DMS 273 treated with DMSO at 0.1 percent for 48 hours (cell line): ENCODE data around the gene CCDC141.

ENCODE experiments used
- DNase-seq: peaks from one replicate; lab custom pipeline; 2025; lab: John Stamatoyannopoulos, UW

CCDC141 gene

DNA sequence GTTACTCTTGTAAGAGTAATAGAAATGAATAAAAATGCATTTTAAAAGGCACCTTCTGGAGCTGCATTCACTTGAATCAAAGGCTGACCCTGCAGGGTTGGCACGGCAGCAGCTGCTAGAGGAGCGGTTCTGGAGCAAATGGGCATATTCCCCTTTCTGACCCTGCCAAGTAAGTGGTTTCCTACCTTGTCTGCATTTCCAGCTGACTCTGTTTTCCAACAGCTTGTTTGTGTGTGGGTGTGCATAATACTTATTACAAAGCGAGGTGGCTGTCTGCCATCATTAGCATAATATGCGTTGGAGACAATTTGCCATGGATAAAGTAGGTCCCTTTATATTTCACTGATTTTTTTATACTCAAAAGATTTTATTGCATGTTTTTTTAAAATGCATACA lies 221.5 kb downstream of the CCDC141 start:
- DNase-seq: no peak

DNA sequence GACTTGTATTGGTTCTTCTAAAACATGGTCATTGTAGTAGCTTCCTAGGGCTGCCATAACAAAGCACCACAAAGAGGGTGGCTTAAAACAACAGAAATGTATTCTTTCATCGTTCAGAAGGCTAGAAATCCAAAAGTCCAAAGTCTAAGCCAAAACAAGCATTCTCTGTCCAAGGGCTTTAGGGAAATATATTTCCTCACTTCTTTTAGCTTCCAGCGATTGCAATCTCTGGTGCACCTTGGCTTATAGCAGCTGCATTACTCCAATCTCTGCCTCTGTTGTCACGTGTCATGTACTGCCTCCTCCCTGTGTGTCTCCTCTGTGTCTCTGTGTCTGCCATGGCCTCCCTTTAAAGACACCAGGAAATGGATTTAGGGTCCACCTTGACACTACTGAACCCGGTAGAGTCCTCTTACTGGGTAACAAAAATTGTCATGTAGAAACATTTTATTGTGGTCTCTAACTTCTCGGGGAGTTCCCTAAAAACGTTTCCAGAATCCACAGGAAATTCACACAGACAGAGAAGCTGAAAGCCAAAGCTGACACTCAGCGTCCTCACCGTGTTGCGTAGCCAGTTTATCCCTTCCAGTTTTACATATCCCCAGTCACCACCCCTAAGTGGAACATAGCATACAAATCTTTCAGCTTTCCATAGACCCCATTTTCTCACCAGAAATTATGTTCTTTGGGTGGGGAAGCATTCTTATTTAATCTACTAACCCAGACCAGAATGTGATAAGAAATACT lies 222.0 kb downstream of the CCDC141 start:
- no peak for DNase-seq

DNA sequence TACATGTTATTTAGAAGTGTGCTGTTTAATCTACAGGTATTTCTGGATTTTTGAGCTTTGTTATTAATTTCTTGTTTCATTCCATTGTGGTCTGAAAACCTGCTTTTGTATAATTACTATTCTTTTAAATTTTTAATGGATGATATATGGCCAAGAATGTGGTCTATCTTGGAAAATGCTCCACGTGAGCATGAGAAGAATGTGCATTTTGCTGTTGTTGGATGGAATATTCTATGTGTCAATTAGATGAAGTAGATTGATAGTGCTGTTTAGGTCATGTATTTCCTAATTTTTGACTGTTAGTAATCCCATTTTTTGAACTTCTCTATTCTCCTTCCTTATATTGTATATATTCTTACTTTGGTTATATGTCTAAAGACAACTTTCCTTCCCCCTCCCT lies 222.8 kb downstream of the CCDC141 start:
- no peak for DNase-seq

DNA sequence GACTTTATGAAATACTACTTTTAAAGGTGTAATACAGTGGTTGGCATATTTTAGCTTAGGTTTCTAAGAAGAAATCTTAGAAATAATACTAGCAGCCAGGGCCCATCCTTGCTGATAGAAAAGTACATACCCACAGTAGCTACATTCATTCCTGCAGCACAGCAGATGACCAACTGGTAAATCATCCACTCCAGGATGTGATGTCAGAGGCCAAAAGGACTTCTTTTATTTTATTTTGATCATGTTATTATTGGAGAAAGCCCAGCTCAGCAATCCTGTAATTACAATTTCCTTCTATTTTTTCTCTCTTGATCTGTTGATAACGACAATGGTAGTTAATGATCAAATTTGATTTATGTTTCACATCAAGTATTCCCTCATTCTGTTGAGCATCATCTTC lies 224.8 kb downstream of the CCDC141 start:
- DNase-seq: no peak

DNA sequence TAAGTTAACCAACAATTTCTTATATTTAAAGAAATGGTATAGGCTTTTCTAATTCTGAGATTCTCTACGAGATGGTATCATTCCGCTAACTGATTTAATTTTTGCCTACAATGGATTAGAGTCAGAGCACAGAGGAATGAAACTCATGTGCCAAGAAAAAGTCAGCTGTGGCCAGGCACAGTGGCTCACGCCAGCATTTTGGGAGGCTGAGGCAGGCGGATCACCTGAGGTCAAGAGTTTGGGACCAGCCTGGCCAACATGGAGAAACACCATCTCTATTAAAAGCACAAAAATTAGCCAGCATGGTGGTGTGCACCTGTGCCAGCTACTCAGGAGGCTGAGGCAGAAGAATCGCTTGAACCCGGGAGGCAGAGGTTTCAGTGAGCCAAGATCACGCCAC lies 225.8 kb downstream of the CCDC141 start:
- DNase-seq: no peak

DNA sequence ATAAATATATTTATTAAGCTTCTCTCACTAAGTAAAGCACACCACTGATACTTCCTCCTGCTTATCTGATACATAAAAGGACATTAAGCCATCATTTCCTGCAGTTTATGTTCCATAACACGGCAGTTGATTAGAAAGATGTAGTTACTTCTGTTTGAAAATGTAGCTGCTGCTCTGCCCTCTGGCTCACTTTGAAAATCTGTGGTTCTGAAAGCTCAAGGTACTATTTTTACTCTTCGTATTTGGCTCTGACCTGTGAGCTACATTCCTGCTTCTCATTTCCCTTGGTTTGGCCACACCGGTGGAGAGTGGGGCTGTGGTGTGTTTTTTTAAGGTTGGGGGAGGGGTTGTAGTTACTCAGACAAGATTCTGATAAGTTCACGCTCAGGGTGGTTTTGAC lies 229.9 kb downstream of the CCDC141 start:
- no peak for DNase-seq

DNA sequence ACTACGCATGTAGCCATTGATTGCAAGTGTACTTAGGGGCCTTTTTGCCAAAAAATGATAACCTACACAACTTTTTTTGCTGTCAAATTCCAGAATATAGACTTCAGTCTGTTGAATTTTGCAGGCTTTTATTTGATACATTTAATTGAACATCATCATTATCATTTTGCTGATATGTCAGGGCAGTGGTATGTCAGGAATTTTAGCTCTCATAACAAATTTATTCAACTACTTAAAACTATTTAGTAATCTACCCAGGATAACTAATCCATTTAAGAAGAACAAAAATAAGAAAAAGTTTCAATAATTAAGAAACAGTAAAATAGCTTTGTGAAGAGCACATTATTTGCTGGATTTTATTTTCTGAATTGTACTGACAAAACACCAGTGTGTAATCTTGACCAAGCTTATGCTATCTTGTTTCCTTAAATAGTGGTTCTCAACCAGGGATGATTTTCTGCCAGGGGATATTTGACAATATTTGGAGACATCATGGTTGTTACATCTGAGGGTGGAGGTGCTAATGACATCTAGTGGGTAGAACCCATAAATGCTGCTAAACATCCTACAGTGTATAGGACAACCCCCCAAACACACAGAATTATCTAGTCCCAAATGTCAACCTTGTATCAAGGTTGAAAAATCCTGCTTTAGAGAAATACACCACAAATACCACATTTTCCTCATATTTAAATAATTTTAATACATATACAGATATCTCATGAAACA lies 230.6 kb downstream of the CCDC141 start:
- no peak for DNase-seq

DNA sequence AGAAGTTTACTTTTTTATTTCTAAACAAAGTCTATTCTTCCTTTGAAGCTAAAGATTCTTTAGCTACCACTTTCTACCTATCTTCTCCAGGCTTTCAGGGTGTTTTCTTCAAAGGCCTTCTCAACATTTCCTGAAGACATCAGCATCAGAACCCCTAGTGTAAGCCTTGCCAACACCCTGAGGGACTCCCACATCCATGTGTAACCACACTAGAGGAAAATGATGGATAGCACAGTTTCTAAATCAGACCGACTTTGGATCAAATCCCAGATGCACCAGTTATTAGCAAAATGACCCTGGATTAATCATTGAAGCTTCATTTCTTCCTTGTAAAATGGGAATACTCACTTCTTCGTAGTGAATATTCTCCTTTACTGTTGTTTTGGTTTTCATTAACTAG lies 238.0 kb downstream of the CCDC141 start:
- no peak for DNase-seq

DNA sequence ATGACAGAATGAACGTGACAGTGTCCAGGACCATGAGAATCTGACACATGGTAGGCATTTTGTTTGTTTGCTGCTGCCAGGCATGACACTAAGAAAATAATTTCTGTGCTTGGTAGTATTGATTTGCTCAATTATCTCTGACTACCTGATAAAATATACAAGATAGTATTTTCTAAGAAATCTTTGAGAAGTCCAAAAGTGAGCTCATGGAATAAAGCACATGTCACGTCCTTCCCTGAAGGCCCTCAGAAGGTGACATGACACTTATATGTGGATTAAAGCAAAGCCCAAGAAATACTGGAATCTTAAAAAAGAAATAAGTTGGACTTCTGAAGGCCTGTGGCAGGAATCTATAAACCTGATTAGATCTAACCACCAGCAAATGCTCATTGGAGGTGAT lies 238.9 kb downstream of the CCDC141 start:
- no peak for DNase-seq

DNA sequence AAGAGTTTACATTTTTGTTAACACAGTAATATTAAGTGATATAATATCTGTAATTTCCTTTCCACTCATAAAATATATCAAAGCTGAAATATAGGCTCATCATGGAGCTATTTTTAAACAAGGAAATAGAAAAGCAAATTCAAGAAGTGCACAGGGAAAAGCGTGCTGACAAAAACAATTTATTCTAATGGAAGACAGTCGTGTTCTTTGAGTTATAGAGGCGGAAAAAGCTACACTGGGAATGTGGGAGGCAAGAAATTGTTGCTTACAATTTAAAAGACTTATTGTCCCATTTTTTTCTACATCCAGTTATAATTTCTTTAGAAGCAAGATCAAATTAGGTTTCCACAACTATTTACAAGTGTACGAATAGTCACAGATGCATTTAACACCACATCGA lies 239.5 kb downstream of the CCDC141 start:
- DNase-seq: no peak

DNA sequence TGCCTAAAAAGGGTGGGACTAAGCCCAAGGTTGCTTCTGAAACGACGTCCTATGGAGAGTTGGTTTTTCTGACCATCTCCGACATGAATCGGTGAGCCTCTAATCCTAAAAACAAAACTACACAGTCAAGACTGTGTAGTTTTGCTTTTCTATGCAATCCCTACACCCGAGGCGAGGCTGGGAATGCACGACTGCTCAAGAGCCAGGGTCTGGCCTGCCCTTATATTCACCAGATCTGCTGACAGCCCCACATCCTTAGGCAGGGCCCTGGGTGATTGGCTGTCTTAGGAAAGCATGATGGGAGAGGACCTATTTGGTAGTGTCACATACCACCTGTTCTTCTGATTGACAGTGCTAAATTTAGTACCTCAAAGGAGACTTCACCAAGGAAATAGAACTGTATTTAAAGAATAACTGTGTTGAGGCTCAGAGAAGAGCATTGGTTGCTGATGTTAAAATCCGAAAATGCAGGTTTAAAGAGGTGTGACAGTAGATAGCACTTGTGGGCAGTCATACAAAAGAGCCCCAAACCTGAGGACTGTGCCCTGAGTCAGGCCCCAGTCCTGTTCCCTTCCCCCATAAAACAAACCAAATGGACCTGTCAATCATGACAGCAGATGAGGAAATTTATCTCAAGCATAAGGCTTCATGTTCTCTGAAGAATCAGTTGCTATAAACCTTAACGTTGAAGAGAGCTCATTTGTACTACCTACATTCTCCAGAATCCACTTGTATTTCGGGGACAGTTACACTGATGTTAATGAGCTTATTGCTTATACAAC lies 242.5 kb downstream of the CCDC141 start, which contains the start of gene TTN:
TSS of gene TTN (minus strand) at position 197 of the 782 bp plus-strand sequence. CDS start 2,781 bp downstream, outside the sequence.
- DNase-seq: no peak

DNA sequence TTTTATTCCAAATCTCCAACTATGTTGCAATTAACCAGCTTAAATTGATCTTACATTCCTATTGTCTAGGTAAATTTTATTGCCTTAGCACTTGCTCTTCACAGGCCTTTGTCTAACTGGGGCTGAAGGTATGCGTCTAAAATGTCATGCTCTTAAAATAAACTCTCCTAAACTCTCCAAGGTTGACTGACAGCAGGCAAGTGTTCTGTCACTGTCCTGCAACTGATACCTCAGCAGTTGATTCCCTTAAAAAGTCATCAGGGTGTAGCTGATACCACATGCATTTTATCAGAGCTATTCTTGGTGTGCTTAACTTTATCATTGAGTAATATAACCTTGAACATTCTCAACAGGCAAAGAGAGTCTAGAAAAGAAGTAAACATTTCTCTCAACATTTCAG lies 243.4 kb downstream of the CCDC141 start:
- DNase-seq: no peak

DNA sequence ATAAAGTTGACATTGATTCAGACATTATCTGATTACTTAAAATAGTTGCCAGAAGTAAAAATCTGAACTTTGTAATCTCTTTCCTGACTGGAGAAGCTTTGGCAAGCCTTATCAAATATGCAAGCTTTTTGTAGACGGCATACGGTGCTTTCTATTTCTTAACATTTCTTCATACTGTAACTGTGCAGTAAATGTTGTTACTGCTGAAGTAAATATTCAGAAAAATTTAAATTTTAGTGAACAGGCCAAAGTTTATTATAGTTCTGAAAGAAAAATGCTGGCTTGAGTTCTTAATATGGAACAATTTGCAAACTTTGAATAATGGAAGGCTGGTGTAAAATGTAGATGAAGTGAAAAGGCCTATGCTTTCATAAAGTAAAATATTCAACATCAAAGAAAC lies 244.5 kb downstream of the CCDC141 start:
- no peak for DNase-seq

DNA sequence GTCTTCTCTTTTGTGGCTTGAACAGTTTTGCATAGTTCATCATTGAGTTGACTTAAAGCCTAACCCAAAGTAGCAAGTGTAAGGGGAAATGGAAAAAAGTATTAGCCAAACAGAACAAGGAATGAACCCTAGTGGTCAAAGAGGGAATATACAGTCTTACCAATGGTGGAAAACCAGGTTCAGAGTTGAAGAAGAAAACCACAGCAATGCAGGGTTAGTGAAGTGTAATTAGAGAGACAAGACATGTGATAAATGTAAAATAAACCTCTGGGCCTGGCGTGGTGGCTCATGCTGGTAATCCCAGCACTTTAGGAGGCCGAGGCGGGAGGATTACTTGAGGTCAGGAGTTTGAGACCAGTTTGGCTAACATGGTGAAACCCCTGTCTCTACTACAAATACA lies 245.1 kb downstream of the CCDC141 start:
- no peak for DNase-seq

DNA sequence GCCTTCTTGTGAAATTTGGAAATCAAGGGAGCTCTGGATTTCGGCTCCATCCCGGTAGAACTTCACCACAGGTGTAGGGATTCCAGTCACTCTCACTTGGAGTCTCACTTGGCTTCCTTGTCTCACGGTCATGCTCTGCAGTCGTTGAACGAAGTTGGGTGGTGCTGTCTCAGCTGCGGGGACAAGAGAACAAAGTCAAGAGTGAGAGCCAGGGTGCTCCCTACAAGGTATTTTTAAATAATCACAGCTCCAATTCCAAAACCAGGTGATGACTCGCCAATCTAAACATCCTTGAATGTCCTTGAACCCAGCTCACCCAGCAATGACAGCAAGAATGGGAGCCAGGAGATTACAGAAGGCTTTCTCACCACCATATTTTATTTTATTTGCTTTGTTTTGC lies 249.4 kb downstream of the CCDC141 start:
- DNase-seq: no peak

DNA sequence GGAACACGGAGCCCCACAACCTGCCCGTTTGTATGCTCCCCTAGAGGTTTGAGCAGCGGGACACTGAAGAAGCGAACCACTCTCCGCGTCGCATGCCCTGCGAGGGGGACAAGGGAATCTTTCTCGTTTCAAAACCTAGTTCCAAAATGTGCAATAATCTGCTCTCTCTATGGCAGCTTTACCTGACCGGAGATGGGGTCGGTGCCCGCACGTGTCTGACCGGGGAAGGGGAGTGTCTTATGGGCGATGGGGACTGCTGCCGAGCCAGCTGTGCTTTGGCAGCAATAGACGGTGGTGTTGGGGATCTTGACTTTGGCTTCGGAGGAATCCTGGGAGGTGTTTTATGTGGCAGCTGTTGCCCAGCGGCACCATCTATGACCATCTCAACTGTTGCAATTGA lies 250.6 kb downstream of the CCDC141 start:
- no peak for DNase-seq

DNA sequence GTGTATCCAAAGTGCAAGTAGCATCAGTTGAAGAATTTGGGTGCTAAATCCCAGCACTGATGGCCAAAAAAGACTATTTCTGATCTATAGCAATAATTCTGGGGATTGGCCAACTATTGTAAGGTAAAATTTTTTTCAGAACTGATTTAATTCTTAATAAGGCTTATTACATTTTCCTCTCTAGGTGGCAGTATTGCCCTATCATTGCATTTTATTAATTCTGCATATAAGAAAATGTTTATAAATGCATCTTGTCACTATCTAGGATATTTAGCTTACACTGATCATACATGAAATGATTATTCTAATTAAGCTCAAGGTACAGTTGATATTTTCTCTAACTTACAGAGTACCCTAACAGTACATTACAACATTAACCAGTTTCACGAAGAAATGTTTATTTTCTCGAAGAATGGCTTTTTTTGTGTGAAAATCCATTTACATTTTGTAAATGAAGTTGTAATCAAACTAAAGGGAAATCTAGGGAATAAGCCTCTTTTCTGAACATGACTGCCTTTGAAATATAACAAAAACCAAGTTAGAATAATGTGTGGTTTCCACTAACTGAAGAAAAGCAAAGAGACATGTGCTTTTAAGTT lies 253.8 kb downstream of the CCDC141 start:
- DNase-seq: peak; percentile 5

DNA sequence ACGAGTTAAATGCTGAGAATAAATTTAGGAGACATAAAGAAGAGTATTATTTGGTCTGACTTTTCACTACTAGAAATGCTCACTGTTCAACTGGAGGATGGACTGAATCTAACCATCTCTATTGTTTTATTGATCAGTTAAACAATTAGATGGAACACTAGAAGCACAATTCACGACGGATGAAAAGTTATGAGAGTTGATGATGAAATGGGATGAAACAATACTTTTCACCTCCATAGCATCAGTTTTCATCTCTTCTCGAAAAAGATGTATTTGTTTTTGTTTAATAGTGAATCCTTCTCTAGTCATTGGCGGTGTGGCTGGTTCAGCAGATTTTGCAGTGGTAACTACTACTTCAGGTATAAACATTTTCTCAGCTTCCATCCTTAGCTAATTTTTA lies 262.0 kb downstream of the CCDC141 start:
- DNase-seq: no peak

DNA sequence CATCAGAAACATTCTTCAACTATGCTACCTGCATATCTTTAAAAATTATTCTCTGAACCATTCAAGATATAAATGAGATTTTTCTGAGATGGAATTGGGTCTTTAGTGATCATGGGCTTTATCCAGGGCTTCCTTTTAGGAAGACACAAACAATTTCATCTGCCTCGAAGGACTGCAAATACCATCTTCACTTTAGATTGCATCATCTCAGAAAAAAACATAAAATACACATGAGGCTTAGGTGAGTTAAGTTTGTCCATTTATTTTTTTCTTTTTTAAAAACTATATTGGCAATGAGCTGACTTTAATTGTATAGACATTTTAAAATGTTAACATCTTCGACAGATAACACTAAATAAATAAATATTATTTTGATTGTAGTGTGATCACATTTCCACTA lies 262.8 kb downstream of the CCDC141 start:
- DNase-seq: no peak

DNA sequence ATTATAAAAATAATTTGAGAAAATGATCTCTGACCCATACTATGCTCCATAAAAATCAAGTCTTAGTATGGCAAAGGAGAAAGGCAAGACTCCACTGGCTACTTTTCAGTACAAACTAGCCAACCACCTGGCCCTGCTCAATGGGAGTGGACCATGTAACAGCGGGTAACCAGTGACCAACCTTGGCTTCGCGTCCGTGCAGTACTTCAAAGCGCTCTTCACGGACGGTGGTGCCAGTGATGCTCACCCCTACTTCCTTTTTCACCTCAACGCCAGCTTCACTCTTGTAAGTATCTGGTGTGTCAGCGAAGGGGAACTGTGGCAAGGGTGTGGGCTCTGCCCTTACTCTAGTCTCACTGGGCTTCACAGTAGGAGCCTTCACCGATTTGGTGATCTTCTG lies 266.0 kb downstream of the CCDC141 start:
- no peak for DNase-seq

DNA sequence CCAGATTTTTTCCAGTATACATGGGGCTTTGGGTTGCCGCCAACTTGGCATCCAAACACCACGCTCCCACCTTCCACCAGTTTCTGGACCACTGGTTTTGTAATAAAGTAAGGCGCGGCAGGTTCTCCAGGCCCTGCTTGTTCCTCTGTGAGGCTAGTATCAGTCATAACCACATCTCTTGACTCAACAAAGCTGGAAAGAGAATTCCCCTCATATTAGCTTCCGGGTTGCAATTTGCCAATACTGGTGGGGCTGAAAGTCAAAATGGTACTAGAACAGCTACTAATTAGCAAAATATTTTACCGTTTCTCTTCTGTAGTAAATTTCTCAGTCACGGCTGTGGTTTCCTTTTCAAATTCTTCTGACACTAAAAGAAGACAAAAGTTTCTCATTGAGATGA lies 267.7 kb downstream of the CCDC141 start:
- DNase-seq: no peak
